GDM1 (cell line): Measurements from ENCODE around the gene E2F7.

Experiments
- DNase-seq: peaks from one replicate; lab custom pipeline; 2025; lab: John Stamatoyannopoulos, UW

E2F7 gene

DNA sequence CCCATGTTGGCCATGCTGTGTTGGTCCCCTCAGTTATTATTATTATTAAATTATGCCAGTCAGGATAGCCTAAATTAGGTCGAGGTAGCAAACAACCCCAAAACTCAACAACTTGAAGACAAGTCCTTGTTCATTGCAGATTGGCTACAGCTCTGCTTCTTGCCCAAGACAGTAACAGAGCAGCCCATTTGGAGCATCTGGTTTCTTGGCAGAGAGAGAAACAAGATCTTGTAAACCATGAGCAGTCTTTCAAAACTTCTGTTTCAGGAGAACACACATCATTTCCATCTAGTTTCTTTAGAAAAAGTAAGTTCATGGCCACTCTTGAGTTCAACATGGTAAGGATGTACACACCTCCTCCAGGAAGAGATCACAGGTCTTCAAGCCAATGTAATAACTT lies 52.3 kb downstream of the E2F7 start:
- no peak for DNase-seq

DNA sequence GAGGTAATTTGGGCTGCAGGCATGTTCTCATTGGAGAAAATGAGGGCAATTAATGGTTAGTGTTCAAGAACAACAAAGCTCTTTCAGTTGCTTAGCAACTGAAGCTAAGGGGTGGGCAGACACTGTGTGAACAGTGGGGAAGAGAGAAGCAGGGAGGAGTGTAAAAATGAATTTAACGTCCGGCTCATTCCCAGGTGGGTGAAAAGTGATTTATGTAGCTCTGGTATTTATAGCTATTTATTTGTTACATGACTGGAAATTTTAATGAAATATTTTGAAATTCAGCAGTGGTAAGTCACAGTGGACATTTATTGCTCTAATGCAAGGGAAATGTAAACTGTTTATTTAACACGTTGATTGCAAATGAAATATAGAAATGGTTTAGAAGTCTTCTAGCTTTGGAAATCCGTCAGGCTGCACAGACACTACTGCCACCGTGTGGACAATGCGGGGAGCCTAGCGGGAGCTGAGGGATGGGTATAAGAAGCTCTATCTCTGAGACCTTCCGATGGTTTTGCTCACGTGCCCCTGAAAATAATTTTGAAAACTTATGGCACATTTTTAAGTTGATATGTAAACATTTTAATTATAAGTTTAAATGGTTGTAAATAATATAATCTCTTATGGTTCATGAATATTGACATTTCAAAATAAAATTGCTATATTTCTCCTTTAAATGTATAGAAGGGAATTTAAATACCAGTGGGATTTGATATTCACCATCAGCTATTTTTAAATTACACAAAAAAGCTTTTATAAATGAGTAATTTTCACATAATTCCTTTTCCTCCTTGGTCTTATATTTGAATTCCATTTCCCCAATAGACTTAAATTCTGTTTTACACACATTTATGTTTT lies 54.4 kb downstream of the E2F7 start:
- DNase-seq = peak; percentile 12

DNA sequence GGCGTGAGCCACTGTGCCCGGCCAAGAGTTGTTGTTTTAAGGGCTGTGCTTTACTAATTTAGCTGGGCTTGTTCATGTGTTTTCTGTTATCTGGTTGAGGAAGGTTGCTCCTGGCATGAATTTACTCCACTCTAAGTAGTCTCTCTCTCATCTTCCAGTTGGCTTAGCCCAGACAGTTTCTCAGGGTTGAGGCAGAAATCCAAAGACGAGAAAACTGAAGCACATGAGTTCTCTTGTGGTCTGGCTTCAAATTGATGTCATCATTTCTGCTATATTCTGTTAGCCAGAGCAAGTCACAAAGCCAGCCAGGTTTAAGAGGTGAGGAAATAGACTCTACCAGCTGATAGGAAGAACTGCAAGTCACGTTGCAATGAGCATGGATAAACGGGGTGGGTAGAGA lies 57.9 kb downstream of the E2F7 start:
- no peak for DNase-seq

DNA sequence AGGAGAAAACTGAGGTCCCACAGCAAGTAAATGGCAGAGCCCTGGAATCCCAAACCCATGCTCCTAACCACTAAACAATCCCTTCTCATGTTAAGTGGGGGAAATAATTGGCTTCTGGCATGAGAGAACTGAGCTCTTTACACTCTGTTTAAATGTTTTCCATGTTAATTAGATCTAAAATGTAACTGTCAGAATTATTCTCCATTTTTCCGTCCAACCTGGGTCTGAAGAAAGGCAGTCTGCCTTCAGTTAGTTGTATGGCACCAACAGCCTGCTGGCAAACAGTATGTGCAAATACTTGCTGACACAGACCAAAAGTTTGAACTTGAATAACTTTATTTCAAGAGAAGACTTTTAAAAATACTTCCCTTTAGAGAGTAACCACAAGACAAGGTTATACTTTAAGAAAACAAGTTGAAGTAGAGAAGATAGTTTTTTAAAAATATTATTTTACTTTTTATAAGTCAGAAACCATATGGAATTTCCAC lies 59.7 kb downstream of the E2F7 start:
- DNase-seq = no peak

DNA sequence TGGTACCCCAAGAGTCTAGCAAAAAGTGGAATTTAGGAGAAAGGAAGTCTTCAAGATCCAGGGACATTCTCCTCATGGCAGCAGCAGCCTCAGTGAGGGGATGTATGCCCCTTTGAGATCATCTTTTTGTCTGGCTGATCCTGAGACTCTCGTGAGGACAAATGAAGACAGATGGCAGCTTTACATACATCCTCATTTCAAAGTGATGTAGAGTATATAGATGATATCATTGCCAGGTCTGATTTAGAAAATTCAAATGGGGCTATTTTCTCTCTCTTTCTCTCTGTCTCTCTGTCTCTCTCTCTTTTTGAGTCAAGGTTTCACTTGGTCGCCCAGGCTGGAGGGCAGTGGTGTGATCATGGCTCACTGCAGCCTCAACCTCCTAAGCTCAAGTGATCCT lies 61.5 kb downstream of the E2F7 start:
- no peak for DNase-seq

DNA sequence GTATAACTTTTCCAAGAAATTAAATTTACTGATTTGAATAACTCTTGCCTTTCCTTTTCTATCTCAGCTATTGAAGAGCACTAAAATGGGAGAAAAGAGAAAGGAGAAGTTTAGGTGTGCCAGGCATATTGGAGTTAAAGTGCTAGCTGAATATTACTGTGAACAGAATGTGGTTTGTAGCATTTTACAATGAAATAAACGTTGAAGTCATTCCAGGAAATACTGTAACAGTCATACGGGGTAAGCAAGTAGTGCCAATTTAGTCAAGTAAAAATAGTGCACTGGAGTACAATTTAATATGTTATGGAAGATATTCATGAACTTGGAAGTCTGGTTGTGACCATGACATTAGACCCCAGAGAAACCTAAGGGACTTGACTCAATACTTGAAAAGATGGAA lies 62.1 kb downstream of the E2F7 start:
- DNase-seq = no peak

DNA sequence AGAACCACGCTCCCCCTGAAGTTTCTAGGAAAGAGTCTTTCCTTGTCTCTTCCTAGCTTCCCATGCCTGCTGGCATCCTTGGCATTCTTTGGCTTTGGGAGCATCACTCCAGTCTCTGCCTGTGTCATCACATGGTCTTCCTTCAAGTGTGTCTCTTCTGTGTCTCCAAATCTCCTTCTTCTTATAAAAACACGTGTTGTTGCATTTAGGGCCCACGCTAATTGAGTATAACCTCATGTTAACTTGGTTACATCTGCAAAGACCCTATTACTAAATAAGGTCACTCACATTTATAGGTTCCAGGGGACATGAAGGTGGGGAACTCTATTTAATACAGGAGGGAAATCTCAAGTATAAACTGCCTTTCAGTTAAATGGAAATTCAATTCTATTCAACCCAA lies 63.0 kb downstream of the E2F7 start:
- DNase-seq = no peak

DNA sequence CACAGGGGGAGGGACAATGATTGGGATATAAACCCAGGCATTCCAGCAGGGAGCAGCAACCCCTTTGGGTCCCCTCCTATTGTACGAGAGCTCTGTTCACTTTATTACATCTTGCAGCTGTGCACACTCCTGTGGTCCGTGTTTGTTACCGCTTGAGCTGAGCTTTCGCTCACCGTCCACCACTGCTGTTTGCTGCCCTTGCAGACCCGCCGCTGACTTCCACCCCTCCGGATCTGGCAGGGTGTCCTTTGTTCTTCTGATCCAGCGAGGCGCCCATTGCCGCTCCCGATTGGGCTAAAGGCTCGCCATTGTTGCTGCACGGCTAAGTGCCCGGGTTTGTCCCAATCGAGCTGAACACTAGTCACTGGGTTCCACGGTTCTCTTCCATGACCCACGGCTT lies 64.1 kb downstream of the E2F7 start:
- no peak for DNase-seq

DNA sequence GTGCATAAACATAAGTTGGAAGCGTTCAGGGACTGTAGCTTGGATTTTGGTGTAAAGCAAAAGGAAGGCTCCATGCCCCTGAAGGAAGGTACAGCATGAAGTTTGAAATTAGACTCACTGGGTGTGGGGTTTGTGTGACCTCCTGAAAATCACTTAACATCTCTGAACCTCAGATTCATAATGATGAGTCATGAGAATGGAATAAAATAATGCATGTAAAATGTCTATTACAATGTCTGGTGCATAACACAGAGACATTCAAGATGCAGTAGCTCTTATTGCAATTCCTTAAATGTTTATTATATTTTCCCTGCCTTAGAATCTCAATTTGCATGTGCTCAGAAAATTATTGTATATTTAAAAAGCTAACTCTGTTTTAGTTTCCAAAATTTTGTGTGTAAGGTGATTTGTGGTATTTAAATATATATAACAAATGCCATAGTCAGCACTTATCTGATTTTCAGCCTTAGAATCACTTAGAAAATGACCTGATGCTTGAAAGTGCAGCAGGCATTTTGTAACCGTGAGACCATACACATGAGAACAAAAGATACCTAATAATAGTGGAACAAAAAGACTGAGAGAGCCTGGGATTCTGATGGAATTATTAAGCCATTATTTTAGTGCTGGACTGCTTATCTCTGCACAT lies 66.3 kb downstream of the E2F7 start:
- no peak for DNase-seq

DNA sequence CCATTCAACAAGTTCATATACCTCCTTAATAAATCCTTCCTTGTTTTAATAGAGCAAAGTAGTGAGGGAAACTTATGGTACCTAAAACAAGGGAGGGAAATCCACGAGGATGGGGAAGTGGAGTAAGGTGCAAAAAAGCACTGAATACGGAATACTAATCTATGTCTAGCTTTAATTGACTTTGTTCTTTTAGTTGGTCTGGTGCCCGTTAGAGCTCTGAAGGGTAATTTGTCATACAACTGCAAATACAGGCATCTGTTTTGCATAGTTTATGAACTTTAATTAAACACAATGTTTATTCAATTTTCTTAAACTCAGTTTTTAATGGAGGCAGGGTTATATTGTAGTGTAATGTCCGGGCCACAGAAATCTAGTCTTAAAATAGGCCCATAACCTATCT lies 67.0 kb downstream of the E2F7 start:
- no peak for DNase-seq

DNA sequence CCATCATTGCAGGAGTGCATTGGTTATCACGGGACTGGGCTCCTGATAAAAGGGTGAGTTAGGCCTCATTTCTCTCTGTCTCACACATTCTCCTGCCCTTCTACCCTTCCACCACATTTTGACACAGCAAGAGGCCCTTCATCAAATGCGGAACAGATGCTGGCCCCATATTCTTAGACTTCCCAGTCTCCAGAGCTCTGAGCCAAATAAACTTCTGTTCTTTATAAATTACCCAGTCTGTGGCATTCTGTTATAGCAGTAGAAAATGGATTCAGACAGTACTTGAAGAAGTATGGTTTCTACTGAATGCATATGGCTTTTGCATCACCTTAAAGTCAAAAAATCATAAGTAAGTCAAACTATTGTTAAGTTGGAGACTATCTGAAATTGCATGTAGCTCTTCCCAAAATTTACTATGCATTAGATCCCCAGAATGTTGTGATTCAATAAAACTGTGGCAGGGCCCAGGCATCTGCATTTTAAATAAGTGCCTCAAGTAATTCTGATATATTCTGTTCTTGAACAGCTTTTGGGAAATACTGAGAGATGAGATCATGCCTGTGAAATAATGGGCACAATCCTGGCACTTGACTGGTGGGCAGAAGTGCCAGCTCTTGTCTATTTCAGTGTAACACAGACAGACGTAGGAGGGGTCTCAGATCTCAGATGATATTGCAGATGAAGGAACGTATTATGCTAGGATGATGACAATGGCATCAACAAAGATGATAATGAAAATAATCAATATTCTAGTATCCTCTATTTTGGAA lies 68.2 kb downstream of the E2F7 start:
- DNase-seq = no peak

DNA sequence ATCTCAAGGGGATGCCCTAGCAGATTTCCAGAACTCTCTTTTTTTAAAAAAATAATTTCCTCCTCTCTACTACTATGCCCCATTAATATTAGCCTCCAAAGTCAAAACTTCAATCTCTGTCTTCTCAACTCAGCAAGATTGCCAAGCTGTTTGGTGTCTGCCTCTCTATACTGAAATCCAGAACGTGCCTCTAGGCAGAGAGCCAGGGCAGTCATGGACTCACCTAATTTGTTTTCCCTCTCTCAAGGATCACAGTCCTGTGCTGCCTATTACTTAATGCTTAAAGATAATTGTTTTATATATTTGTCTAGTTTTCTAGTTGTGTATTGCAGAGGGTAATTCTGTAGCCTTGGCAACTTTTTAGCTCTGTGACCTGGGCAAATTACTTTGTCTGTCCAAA lies 74.7 kb downstream of the E2F7 start:
- DNase-seq = no peak

DNA sequence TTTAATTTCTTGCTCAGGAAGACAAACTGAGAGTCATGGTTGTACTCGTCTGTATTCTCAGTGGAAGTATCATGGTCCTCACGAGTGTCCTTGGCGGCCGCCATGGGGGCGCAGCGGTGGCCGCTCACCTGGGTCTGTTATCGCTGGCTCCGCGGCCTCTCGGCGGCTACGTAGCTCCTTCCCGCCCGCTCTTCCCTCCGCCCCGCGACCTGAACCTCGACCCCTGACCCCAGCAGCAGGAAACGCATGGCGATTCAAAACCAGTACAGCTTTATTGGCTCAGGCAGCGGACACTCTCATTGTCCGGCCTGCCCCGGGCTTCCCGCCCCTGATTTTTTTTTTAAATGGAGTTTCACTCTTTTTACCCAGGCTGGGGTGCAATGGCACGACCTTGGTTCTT lies 80.8 kb downstream of the E2F7 start:
- no peak for DNase-seq

DNA sequence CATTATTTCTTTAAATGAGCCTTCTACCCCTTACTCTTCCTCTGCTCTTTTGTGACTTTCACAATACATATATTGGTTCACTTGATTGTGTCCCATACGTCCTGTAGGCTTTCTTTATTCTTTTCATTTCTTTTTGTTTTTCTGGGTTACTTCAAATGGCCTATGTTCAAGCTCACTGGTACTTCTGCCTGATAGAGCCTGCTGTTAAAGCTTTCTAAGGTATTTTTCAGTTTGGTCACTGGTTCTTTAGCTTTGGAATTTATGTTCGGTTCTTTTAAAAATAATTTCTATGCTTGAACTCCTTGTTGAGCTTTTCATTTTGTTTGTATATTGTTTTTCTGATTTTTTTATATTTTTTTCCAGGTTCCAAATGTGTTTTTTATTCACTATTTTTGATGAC lies 81.9 kb downstream of the E2F7 start:
- DNase-seq = no peak

DNA sequence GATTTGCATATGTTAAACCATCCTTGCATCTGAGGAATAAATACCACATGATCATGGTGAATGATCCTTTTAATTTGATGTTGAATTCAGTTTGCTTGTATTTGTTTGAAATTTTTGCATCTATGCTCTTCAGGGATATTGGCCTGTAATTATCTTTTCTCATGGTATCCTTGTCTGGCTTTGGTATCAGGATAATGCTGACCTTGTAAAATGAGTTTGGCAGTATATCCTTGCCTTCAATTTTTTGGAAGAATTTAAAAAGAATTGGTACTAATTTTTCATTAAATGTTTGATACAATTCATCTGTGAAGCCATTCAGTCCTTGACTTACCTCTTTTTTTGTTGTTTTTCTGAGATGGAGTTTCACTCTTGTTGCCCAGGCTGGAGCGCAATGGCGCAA lies 85.2 kb downstream of the E2F7 start:
- no peak for DNase-seq

DNA sequence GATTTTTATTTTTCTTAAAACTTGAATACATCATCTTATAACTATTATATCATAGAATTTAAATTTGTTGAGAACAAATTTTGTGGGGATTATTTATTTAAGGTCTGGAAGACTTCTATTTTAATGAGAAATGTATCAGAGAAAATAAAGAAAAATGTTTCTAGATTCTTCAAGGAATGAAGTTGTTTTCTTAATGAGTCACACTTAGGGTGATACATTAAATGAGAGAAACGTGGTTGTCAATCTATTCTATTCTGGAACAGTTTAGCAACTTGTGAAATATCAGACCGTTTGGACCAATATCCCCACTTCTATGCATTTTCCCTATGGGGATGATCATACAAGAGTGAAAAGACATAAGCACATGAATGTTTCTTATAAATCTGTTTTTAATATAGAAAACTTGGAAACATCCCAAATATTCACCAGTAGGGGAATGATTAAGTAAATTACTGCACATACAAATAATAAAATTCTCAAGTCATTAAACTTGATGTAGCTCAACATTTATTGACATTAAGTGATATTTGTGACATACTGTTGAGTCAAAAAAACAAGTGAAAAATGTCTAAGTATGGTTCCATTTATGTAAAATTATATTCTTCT lies 88.5 kb downstream of the E2F7 start:
- DNase-seq = no peak
